WI38 (cell line): ENCODE measurements around the gene TMEM259.

Experiments used
- H3K4me3 ChIP-seq: 2 replicates; pipeline ENCODE4 v1.5.1; 2011; ENCODE audit warnings: low read depth, mild to moderate bottlenecking, control low read depth, low read length
- TF ChIP-seq, protein P1 (sequence below): IDR thresholded peaks from 2 replicates; pipeline ENCODE4 v1.5.1; 2012; ENCODE audit warnings: low read depth, mild to moderate bottlenecking, control low read depth, low read length

The TMEM259 gene

DNA sequence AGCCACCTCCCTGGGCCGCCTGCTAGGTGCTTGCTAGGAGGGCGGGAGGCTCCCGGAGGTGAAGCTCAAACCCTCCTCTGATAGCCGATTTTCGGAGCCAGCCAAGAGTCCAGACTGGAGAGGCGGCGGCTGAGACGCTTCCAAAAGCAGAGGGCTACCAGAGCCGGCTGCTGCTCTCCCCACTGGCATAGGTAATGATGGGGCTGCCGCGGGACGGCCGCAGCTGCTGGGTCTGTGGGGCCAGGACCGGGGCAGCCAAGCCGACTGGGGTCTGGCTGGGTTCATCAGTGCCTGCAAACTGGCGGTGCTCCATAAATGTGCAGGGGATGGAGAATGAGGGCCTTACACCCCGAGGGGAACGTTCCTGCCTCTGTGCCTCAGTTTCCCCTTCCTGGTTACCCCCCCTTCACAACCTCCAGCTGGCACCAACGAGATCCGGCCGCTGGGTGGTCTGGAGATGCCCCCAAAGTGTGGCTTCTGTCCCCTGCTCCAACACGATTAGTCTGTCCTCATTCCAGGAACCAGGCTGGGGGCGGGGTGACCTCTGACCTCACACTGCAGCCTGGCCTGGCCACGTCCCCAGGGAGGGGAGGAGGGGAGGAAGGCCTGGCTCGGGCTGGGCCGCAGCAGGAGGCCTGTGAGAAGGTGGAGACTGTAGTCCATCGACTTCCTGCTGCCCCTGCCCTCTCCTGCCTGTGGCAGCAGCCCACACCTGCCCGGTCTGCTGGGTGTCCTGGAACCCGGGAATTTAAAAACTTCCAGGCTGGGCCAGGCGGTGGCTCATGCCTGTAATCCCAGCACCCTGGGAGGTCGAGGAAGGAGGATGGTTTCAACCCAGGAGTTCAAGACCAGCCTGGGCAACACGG lies 40.6 kb downstream of the TMEM259 start:
- H3K4me3 ChIP-seq, result no peak overlapping the region

DNA sequence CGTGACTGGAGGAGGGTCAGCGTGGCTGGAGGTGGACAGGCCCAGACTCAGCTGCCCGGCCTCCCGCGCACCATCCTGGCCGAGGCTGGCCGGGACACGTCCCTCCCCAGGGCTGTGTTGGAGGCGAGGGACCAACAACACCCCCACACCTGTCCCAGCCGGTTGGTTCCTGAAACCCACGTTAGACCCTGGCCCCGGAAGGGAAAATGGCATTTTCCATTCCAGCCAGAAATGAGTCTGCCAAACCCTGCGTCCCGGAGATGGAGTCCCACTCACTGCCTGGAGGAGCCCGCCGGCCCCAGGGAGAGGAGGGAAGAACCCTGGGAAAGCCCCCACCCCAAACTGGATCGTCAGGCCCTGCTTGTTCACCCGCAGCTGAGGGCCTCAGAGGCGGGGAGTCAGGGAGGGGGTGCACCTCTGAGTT lies 41.6 kb downstream of the TMEM259 start:
- H3K4me3 ChIP-seq, result no peak overlapping the region
- TF ChIP-seq, protein P1, sequence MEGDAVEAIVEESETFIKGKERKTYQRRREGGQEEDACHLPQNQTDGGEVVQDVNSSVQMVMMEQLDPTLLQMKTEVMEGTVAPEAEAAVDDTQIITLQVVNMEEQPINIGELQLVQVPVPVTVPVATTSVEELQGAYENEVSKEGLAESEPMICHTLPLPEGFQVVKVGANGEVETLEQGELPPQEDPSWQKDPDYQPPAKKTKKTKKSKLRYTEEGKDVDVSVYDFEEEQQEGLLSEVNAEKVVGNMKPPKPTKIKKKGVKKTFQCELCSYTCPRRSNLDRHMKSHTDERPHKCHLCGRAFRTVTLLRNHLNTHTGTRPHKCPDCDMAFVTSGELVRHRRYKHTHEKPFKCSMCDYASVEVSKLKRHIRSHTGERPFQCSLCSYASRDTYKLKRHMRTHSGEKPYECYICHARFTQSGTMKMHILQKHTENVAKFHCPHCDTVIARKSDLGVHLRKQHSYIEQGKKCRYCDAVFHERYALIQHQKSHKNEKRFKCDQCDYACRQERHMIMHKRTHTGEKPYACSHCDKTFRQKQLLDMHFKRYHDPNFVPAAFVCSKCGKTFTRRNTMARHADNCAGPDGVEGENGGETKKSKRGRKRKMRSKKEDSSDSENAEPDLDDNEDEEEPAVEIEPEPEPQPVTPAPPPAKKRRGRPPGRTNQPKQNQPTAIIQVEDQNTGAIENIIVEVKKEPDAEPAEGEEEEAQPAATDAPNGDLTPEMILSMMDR, result no peak

More for the DNA sequence above, 40.6 kb downstream of the TMEM259 start:
- TF ChIP-seq, protein P1, result no peak

DNA sequence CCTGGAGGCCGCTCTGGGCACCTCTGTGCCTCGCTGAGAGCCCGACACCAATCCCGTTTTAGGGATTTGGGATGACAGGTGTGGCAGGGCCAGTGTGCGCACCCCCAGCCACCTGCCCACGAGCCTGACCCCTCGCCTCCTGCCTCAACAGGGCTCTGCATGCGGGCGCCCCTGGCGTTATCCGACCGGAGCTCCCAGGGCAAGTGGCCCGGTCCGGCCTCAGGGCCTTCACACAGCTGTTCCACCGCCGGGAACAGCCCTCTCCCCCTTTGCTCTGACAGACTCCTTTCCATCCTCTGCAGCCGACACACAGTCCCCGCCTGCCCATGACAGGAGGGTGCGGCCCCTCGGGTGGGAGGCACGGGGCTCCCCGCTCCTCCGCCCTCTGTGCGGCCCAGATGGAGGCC lies 43.9 kb downstream of the TMEM259 start:
- H3K4me3 ChIP-seq, result no peak overlapping the region
- TF ChIP-seq, protein P1, result no peak

DNA sequence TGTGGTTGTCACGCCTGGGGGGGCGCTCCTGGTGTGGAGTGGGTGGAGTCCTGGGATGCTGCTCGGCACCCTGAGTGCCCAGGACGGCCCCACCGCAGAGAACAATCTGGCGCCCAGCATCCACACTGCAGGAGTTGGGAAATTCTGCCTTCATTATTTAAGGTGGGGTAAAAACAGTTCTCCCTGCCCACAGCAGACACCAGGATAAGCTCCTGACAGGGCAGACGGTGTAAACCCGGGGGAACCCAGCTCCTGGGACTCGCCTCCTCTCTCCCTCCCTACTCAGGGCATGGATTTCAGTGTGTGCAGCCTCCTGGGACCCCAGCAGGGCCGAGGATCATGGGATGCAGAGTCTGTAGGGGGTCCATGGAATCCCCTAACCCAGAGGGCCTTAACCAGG lies 44.4 kb downstream of the TMEM259 start:
- TF ChIP-seq, protein P1, result no peak
- H3K4me3 ChIP-seq, result no peak overlapping the region

DNA sequence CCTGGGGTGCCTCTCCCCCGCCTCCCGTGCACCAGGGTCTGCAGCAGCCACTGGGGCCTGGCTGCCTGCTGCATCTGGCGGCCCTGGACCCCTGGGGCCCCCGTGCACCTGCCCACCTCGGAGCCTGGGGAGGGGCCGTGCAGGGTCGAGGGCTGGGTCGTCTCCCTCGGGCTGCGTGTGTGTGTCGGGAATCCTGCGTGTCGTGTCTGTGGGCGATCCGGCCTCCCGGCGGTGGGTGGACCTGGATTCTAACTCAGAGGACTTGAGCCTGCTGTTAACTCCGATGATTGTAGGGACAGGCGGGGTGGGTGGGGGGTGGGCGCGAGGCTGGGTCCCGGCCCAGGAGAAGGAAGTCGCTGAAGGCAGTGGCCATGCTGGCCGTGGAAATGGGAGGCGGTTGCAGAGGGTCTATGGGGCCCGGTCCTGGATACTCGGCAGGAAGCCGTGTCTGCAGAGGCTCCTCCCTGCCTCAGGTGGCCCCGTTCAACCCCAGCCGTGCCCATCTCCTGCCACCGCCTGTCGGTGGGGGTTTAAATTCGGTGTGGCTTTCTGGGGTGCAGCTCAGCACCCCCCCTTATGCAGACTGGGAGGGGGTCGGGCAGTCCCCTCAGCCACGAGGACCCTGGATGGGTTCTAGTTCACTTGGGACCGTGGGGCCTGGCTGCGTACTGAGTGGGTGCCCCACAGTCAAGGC lies 46.2 kb downstream of the TMEM259 start:
- H3K4me3 ChIP-seq, result no peak overlapping the region
- TF ChIP-seq, protein P1, result no peak

DNA sequence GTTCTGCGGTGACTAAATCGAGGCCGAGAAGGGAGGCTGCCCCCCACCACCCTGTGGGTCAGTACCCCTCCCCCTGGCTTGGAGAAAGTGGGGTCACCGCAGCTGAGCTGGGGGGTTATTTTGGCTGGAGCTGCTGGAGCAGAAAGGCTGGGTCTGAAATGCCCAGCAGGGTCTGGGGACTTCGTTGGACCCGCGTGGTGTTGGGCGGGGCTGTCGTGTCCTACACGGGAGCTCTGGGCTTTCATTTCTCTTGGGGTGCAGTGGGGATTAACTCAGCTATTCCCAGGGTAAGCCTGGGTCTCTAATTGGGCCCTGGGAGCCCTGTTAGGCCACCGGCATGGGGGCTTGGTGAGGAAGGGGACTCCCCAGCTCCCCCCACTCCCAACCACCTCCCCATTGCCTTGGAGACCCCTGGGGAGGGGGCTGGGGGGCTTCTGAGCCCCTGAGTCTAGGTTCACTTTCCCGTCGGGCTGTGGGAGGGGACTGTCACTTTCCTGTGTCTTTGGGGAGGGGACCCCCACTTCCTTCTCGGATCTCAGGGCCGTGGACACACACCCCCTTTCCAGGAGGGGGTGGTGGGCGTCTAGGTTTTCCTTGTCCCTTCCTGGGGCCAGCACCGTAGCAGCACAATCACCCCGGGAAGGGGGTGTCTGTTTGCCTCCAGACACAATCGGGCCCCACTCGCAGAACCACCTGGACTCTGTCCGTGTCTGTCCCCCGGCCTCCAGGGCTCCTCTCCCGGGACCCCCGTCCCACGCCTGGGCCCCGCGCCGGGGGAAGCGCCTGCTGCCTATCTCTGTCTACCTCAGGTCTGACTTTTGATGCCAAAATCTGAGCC lies 47.0 kb downstream of the TMEM259 start:
- TF ChIP-seq, protein P1, result no peak
- H3K4me3 ChIP-seq, result no peak overlapping the region
